Measurements from ENCODE around the gene USP49. TPM values are rescaled to one million over a fixed set of nuclear protein-coding genes. Genes with fewer than 3 reads are reported as not detected.

USP49 gene
- total RNA-seq, 4 donors from 2014 or later, result 2.3 to 7.9 (median 4.0) TPM

- Histone ChIP-seq H3K4me1 (no peaks in the 10 kb centered on the region), H3K36me3 (peaks cover 0 to 31% (median 10%) of the 10 kb centered on the region in 4 donors), H3K4me3 (no peak overlapping the region), H3K9me3 (no peaks in the 10 kb centered on the region), H3K27ac (no peak overlapping the region), H3K27me3 (no peaks in the 10 kb centered on the region)
- DNase-seq, result peak; percentile 10
- in situ Hi-C loops (cut with MboI; ENCODE audit: low pct_ligation_motif_present in 1 of 4, low pct_unique_long_range_greater_than_20kb in 1 of 4, low sequenced_read_pairs in 3 of 4) (loop anchor here in 1 of 4 donors (25.0 kb wide), 2 partner anchors 115 to 310 kb away; partner anchors contain the start of genes FRS3, MRPS10, PRICKLE4 and TOMM6), intact Hi-C loops (cut with DNase I; ENCODE audit: low total_unique reads) (loop anchor here (1.0 kb wide), 1 partner anchor 26 kb away; no protein-coding TSS in a partner anchor)
- TF ChIP-seq CTCF (IDR thresholded peaks at IDR 0.05), result peak in 1 of 5 experiments; percentile 10
- no peak for TF ChIP-seq POLR2AphosphoS5 (IDR thresholded peaks at IDR 0.05)
- no peak for TF ChIP-seq EP300 (IDR thresholded peaks at IDR 0.05; ENCODE audit: low read depth)
- no peak for TF ChIP-seq POLR2A (IDR thresholded peaks at IDR 0.05)
- 96% methylated on average over 1 of the region's 1 CpG; no CpG with 5 or more reads in 1 of the 2 donors for WGBS, 2 donors (ENCODE audit: low coverage in 1 of 2)
Measured at GRCh38 chr6:41901882-41902519, 6.8 kb upstream of the USP49 start.

GRCh38 chr6:41900861-41901260 lies 5.7 kb upstream of the USP49 start:
- in situ Hi-C loops (cut with MboI; ENCODE audit: low pct_ligation_motif_present in 1 of 4, low pct_unique_long_range_greater_than_20kb in 1 of 4, low sequenced_read_pairs in 3 of 4), result loop anchor here in 1 of 4 donors (25.0 kb wide), 2 partner anchors 114 to 311 kb away; partner anchors contain the start of genes FRS3, MRPS10, PRICKLE4 and TOMM6
- H3K9me3 ChIP-seq, result no peaks in the 10 kb centered on the region
- no peak overlapping the region for H3K4me3 ChIP-seq
- no peak for DNase-seq
- H3K4me1 ChIP-seq, result peaks cover 5 to 9% (median 6%) of the 10 kb centered on the region in 4 donors
- intact Hi-C loops (cut with DNase I; ENCODE audit: low total_unique reads), result loop anchor here (1.0 kb wide), 1 partner anchor 27 kb away; no protein-coding TSS in a partner anchor
- TF ChIP-seq CTCF (IDR thresholded peaks at IDR 0.05) (no peak), POLR2A (IDR thresholded peaks at IDR 0.05) (no peak), EP300 (IDR thresholded peaks at IDR 0.05; ENCODE audit: low read depth) (no peak), POLR2AphosphoS5 (IDR thresholded peaks at IDR 0.05) (no peak)
- WGBS, 2 donors (ENCODE audit: low coverage in 1 of 2), result 67 to 81% methylated on average over 1 of the region's 1 CpG
- H3K27me3 ChIP-seq, result no peaks in the 10 kb centered on the region
- peaks cover 0 to 21% (median 4%) of the 10 kb centered on the region in 4 donors for H3K36me3 ChIP-seq
- H3K27ac ChIP-seq, result no peak overlapping the region

DNA sequence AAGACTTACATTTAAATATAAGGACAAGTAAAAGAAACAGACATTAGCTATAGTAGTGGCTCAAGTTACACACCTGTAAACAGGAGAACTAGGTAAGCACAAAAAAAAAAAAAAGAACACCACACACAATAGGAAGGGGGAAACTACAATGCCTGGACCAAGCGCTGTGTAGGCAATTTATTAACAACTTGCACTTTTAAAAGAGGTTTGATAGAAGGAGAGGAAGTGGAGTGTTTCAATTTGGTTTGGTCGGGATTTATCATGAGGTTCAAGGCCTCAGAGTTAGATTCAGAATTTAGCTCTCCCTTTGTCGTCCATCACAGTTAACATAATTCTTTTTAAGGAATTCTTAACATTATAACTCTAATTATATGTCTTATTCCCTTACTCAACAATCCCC lies 1.1 kb upstream of the USP49 start:
- in situ Hi-C loops (cut with MboI; ENCODE audit: low pct_ligation_motif_present in 1 of 4, low pct_unique_long_range_greater_than_20kb in 1 of 4, low sequenced_read_pairs in 3 of 4), result no loop called here

More for the DNA sequence above, 1.1 kb upstream of the USP49 start:
- H3K9me3 ChIP-seq, result no peaks in the 10 kb centered on the region
- DNase-seq, result no peak
- intact Hi-C loops (cut with DNase I; ENCODE audit: low total_unique reads), result no loop called here
- peaks cover 10 to 23% (median 14%) of the 10 kb centered on the region in 4 donors for H3K4me1 ChIP-seq
- H3K27me3 ChIP-seq, result no peaks in the 10 kb centered on the region
- H3K36me3 ChIP-seq, result peaks cover 0 to 4% (median 0%) of the 10 kb centered on the region in 4 donors
- WGBS, 2 donors (ENCODE audit: low coverage in 1 of 2), result 38 to 66% methylated on average over 1 to 3 of the region's 3 CpGs
- H3K4me3 ChIP-seq, result peak overlapping the region in 2 of 4 donors; percentile 73 to 100
- H3K27ac ChIP-seq, result peak overlapping the region; percentile 85 to 95 (median 93)
- TF ChIP-seq POLR2AphosphoS5 (IDR thresholded peaks at IDR 0.05) (no peak), POLR2A (IDR thresholded peaks at IDR 0.05) (no peak), EP300 (IDR thresholded peaks at IDR 0.05; ENCODE audit: low read depth) (no peak), CTCF (IDR thresholded peaks at IDR 0.05) (no peak)

All from transverse colon (tissue), 4 donors.